ENCODE measurements around the gene TMEM116. TPM values are rescaled to one million over a fixed set of nuclear protein-coding genes. Genes with fewer than 3 reads are reported as not detected.
"Not testable (repeated sequence)": the region's sequence is repeated elsewhere in the genome, so short reads cannot be mapped to it uniquely, and the experiment has no call there.

TMEM116 gene
- total RNA-seq, 1 donor from 2014 or later = 11.0 TPM

DNA sequence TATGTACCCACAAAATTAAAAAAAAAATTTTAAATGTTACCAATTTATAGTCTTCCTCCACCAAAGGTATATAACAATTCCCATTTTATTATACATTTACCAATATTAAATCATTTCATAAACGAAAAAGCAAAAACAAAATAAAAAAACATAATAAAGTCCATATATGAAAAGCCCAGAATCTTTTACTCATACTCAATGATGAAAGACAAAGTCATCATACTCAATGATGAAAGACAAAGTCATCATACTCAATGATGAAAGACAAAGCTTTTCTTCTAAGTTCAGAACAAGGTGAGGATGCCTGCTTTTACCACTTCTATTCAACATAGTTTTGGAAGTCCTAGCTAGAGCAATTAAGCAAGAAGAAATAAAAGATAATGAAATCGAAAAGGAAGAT lies 28.1 kb downstream of the TMEM116 start:
- intact Hi-C loops (cut with micrococcal nuclease) = no loop called here
- H3K27ac Mint-ChIP-seq = no peak overlapping the region

DNA sequence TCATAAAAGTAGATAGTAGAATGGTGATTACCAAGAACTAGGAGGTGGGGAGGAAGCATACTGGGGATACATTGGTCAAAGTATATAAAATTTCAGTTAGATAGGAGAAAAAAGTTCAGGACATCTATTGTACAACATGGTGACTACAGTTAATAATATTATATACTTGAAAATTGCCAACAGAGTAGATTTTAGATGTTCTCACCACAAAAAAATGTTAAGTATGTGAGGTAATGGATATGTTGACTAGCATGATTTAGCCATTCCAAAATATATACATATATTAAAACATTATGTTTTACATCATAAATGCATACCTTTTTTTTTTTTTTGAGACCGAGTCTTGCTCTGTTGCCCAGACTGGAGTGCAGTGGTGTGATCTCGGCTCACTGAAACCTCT lies 31.0 kb downstream of the TMEM116 start:
- no peaks in the 10 kb centered on the region for H3K27me3 Mint-ChIP-seq (ENCODE audit: insufficient read depth)
- intact Hi-C loops (cut with micrococcal nuclease) = no loop called here

More for the DNA sequence above, 28.1 kb downstream of the TMEM116 start:
- H3K4me1 Mint-ChIP-seq (ENCODE audit: low read depth) = no peaks in the 10 kb centered on the region
- H3K9me3 Mint-ChIP-seq = no peaks in the 10 kb centered on the region
- no peak for DNase-seq (ENCODE audit: low spot score)
- peaks cover 18% of the 10 kb centered on the region for H3K36me3 Mint-ChIP-seq (ENCODE audit: low read depth)
- H3K4me3 Mint-ChIP-seq = no peak overlapping the region
- no peaks in the 10 kb centered on the region for H3K27me3 Mint-ChIP-seq (ENCODE audit: insufficient read depth)

DNA sequence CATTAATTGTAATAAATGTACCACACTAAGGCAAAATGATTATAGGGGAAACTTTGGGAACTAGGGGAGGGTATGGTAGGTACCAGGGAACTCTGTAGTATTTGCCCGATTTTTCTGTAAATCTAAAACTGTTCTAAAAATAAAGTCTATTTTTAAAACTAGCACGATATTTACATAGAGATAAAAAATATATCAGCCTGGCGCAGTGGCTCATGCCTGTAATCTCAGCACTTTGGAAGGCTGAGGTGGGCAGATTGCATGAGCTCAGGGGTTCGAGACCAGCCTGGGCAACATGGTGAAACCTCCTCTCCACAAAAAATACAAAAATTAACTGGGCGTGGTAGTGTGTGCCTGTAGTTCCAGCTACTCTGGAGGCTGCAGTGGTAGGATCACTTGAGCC lies 32.4 kb downstream of the TMEM116 start:
- H3K9me3 Mint-ChIP-seq = no peaks in the 10 kb centered on the region
- no peak overlapping the region for H3K27ac Mint-ChIP-seq
- peaks cover 21% of the 10 kb centered on the region for H3K4me1 Mint-ChIP-seq (ENCODE audit: low read depth)
- no peaks in the 10 kb centered on the region for H3K27me3 Mint-ChIP-seq (ENCODE audit: insufficient read depth)
- H3K36me3 Mint-ChIP-seq (ENCODE audit: low read depth) = peaks cover 8% of the 10 kb centered on the region
- DNase-seq (ENCODE audit: low spot score) = no peak
- intact Hi-C loops (cut with micrococcal nuclease) = no loop called here
- H3K4me3 Mint-ChIP-seq = no peak overlapping the region

More for the DNA sequence above, 31.0 kb downstream of the TMEM116 start:
- no peak overlapping the region for H3K4me3 Mint-ChIP-seq
- no peak overlapping the region for H3K27ac Mint-ChIP-seq
- DNase-seq (ENCODE audit: low spot score) = no peak
- peaks cover 16% of the 10 kb centered on the region for H3K4me1 Mint-ChIP-seq (ENCODE audit: low read depth)
- peaks cover 11% of the 10 kb centered on the region for H3K36me3 Mint-ChIP-seq (ENCODE audit: low read depth)
- H3K9me3 Mint-ChIP-seq = no peaks in the 10 kb centered on the region

- intact Hi-C loops (cut with micrococcal nuclease) = no loop called here
- H3K27ac Mint-ChIP-seq = no peak overlapping the region
- H3K4me3 Mint-ChIP-seq = no peak overlapping the region
- peaks cover 5% of the 10 kb centered on the region for H3K36me3 Mint-ChIP-seq (ENCODE audit: low read depth)
- peaks cover 21% of the 10 kb centered on the region for H3K4me1 Mint-ChIP-seq (ENCODE audit: low read depth)
- no peaks in the 10 kb centered on the region for H3K27me3 Mint-ChIP-seq (ENCODE audit: insufficient read depth)
- no peaks in the 10 kb centered on the region for H3K9me3 Mint-ChIP-seq
- DNase-seq (ENCODE audit: low spot score) = no peak
Measured at GRCh38 chr12:111978545-111978944, 34.4 kb downstream of the TMEM116 start.

DNA sequence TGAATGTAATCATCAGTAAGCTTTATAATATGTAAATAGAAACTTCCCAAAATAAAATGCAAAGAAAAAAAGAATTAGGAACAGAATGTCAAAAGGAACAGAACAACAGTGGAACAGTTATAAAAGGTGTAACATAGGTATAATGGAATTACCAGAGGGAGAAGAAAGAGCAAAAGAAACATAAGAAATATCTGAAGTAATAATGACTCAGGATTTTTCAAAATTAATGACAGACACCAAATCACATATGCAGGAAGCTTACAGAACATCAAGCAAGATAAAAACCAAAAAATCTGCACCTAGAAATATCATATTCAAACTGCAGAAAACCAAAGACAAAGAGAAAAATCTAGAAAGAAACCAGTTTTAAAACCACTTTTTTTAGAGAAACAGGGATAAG lies 36.1 kb downstream of the TMEM116 start:
- intact Hi-C loops (cut with micrococcal nuclease) = no loop called here
- Mint-ChIP-seq H3K4me1 (ENCODE audit: low read depth) (peaks cover 21% of the 10 kb centered on the region), H3K36me3 (ENCODE audit: low read depth) (peaks cover 8% of the 10 kb centered on the region), H3K9me3 (peaks cover 6% of the 10 kb centered on the region), H3K27ac (no peak overlapping the region), H3K27me3 (ENCODE audit: insufficient read depth) (no peaks in the 10 kb centered on the region), H3K4me3 (no peak overlapping the region)
- no peak for DNase-seq (ENCODE audit: low spot score)

GRCh38 chr12:111976291-111976690 lies 36.7 kb downstream of the TMEM116 start:
- H3K36me3 Mint-ChIP-seq (ENCODE audit: low read depth) = peaks cover 8% of the 10 kb centered on the region
- intact Hi-C loops (cut with micrococcal nuclease) = no loop called here
- no peak overlapping the region for H3K27ac Mint-ChIP-seq
- no peaks in the 10 kb centered on the region for H3K27me3 Mint-ChIP-seq (ENCODE audit: insufficient read depth)
- H3K4me1 Mint-ChIP-seq (ENCODE audit: low read depth) = peaks cover 21% of the 10 kb centered on the region
- peaks cover 8% of the 10 kb centered on the region for H3K9me3 Mint-ChIP-seq
- DNase-seq (ENCODE audit: low spot score) = no peak
- H3K4me3 Mint-ChIP-seq = no peak overlapping the region

GRCh38 chr12:111975161-111975931 lies 37.6 kb downstream of the TMEM116 start:
- intact Hi-C loops (cut with micrococcal nuclease) = no loop called here
- no peak for DNase-seq (ENCODE audit: low spot score)
- no peaks in the 10 kb centered on the region for H3K27me3 Mint-ChIP-seq (ENCODE audit: insufficient read depth)
- H3K4me3 Mint-ChIP-seq = no peak overlapping the region
- no peak overlapping the region for H3K27ac Mint-ChIP-seq
- peaks cover 8% of the 10 kb centered on the region for H3K36me3 Mint-ChIP-seq (ENCODE audit: low read depth)
- peaks cover 14% of the 10 kb centered on the region for H3K9me3 Mint-ChIP-seq
- H3K4me1 Mint-ChIP-seq (ENCODE audit: low read depth) = peaks cover 21% of the 10 kb centered on the region

- Mint-ChIP-seq H3K36me3 (ENCODE audit: low read depth) (peaks cover 15% of the 10 kb centered on the region), H3K27me3 (ENCODE audit: insufficient read depth) (no peaks in the 10 kb centered on the region), H3K9me3 (peaks cover 14% of the 10 kb centered on the region), H3K4me1 (ENCODE audit: low read depth) (peaks cover 15% of the 10 kb centered on the region), H3K27ac (no peak overlapping the region), H3K4me3 (no peak overlapping the region)
- no peak for DNase-seq (ENCODE audit: low spot score)
- intact Hi-C loops (cut with micrococcal nuclease) = no loop called here
Measured at GRCh38 chr12:111971800-111972199, 41.2 kb downstream of the TMEM116 start.

DNA sequence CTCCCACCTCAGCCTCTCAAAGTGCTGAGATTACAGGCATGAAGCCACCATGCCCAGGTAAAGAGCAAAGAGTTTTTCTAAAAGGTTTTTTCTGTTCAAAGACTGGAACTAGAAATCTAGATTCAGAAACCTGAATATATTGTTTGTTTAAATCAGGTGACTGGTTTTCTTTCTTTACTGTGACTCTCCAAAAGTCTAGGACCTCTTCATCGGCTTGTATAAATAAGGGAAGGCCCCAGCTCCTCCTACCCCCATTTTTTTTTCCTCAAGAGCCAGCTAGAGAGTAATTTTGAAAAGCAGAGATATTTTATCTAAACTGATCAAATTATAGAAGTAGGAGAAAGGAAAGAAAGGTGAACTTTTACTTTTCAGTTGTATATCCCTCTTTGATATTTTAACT lies 48.0 kb downstream of the TMEM116 start:
- H3K27me3 Mint-ChIP-seq (ENCODE audit: insufficient read depth) = no peaks in the 10 kb centered on the region
- H3K27ac Mint-ChIP-seq = no peak overlapping the region
- peaks cover 12% of the 10 kb centered on the region for H3K4me1 Mint-ChIP-seq (ENCODE audit: low read depth)
- DNase-seq (ENCODE audit: low spot score) = no peak
- intact Hi-C loops (cut with micrococcal nuclease) = no loop called here
- H3K9me3 Mint-ChIP-seq = peaks cover 22% of the 10 kb centered on the region
- peaks cover 38% of the 10 kb centered on the region for H3K36me3 Mint-ChIP-seq (ENCODE audit: low read depth)
- no peak overlapping the region for H3K4me3 Mint-ChIP-seq

GRCh38 chr12:111959518-111959917 lies 53.4 kb downstream of the TMEM116 start:
- H3K4me1 Mint-ChIP-seq (ENCODE audit: low read depth); H3K27ac Mint-ChIP-seq; intact Hi-C loops (cut with micrococcal nuclease); DNase-seq (ENCODE audit: low spot score); H3K27me3 Mint-ChIP-seq (ENCODE audit: insufficient read depth); H3K4me3 Mint-ChIP-seq: not testable (repeated sequence)
- Mint-ChIP-seq H3K9me3 (peaks cover 49% of the 10 kb centered on the region), H3K36me3 (ENCODE audit: low read depth) (peaks cover 41% of the 10 kb centered on the region)

GRCh38 chr12:111957224-111957623 lies 55.7 kb downstream of the TMEM116 start:
- Mint-ChIP-seq H3K4me1 (ENCODE audit: low read depth) (peaks cover 11% of the 10 kb centered on the region), H3K9me3 (peaks cover 60% of the 10 kb centered on the region), H3K36me3 (ENCODE audit: low read depth) (peaks cover 42% of the 10 kb centered on the region)
- H3K4me3 Mint-ChIP-seq; H3K27ac Mint-ChIP-seq; intact Hi-C loops (cut with micrococcal nuclease); DNase-seq (ENCODE audit: low spot score); H3K27me3 Mint-ChIP-seq (ENCODE audit: insufficient read depth): not testable (repeated sequence)

- H3K4me1 Mint-ChIP-seq (ENCODE audit: low read depth) = peaks cover 30% of the 10 kb centered on the region
- H3K4me3 Mint-ChIP-seq = no peak overlapping the region
- peaks cover 35% of the 10 kb centered on the region for H3K36me3 Mint-ChIP-seq (ENCODE audit: low read depth)
- DNase-seq (ENCODE audit: low spot score) = no peak
- H3K27me3 Mint-ChIP-seq (ENCODE audit: insufficient read depth) = peaks cover 2% of the 10 kb centered on the region
- intact Hi-C loops (cut with micrococcal nuclease) = no loop called here
- peaks cover 43% of the 10 kb centered on the region for H3K9me3 Mint-ChIP-seq
- H3K27ac Mint-ChIP-seq = no peak overlapping the region
Measured at GRCh38 chr12:111954969-111955368, 58.0 kb downstream of the TMEM116 start.

DNA sequence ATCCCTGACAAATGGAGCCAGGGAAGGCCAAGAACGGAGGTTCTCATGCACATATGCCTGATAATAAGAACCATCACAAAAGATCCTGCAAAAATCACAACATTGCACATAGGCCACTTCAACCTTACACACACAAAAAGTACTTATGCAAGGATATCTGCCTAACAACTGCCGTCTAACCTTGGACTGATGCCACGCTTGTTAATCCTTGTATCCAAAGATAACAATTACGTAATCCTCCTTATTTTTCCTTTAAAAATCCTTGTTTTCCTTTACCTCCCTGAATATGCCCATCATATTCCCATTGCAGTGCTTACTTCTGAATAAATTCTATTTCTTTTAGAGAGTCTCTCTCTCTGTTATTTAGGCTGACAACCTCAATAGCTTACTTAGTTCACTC lies 59.5 kb downstream of the TMEM116 start:
- intact Hi-C loops (cut with micrococcal nuclease) = no loop called here
- Mint-ChIP-seq H3K4me1 (ENCODE audit: low read depth) (peaks cover 37% of the 10 kb centered on the region), H3K27me3 (ENCODE audit: insufficient read depth) (peaks cover 2% of the 10 kb centered on the region), H3K4me3 (no peak overlapping the region), H3K9me3 (peaks cover 31% of the 10 kb centered on the region), H3K27ac (no peak overlapping the region), H3K36me3 (ENCODE audit: low read depth) (peaks cover 26% of the 10 kb centered on the region)
- no peak for DNase-seq (ENCODE audit: low spot score)
